ENCODE data around the gene CLCN7.

Gene CLCN7, protein sequence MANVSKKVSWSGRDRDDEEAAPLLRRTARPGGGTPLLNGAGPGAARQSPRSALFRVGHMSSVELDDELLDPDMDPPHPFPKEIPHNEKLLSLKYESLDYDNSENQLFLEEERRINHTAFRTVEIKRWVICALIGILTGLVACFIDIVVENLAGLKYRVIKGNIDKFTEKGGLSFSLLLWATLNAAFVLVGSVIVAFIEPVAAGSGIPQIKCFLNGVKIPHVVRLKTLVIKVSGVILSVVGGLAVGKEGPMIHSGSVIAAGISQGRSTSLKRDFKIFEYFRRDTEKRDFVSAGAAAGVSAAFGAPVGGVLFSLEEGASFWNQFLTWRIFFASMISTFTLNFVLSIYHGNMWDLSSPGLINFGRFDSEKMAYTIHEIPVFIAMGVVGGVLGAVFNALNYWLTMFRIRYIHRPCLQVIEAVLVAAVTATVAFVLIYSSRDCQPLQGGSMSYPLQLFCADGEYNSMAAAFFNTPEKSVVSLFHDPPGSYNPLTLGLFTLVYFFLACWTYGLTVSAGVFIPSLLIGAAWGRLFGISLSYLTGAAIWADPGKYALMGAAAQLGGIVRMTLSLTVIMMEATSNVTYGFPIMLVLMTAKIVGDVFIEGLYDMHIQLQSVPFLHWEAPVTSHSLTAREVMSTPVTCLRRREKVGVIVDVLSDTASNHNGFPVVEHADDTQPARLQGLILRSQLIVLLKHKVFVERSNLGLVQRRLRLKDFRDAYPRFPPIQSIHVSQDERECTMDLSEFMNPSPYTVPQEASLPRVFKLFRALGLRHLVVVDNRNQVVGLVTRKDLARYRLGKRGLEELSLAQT

GRCh38 chr16:1474796-1475551 is at the start of gene CLCN7:
CLCN7 (minus strand) TSS chr16:1475028; CDS start chr16:1474974, 54 bp downstream.
- peak; percentile 64 for DNase-seq

DNA sequence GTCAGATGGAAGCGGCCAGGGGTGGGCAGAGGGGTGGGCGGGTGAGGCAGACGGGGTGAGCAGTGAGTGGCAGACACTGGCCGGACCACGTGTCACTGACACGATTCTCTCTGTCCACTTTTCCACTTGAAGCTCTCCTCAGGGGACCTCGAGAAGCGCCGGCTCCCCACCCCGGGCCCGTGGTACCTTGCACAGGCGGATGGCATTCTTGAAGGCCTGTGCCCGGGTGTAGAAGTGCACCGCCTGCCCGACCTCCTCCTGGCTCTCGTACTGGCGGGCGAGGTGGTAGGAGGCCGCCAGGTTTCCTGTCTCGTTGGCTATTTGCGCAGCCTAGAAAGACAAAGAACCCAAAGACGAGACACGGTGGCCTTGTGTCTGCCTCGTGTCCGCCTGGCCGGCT is 49.5 kb upstream of the CLCN7 start:
- no peak for DNase-seq

DNA sequence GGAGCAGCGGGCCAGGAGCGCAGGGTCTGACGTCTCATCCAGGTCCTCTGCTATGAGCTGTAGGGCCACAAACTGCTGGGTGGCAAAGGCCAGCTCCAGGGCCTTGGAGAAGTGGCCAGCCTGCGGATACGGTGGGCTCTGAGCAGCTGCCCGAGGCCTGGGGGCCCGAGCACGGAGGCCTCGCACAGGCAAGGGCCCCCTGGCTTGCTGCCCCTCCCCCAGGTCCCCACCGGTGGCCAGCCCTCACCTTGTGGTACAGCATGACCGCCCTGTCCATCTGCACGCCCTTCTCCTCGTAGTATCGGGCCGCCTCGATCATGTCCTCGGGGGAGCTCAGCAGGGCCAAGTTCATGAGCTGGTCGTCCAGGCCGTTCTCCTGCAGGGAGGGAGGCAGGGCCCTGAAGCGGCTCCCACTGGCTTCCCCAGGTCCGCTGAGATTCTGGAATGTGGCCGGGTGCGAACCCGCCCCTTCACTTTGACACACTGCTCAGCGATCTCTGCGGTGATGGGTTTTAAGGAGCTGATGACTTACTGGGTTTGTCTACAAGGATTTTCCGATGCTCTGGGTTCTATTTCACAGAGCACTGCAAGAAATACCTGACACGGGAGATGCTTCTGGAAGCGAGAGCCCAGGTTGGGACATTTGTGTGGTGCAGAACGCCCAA is 48.9 kb upstream of the CLCN7 start:
- DNase-seq: no peak

GRCh38 chr16:1520461-1520860 is 45.6 kb upstream of the CLCN7 start:
- DNase-seq: no peak

DNA sequence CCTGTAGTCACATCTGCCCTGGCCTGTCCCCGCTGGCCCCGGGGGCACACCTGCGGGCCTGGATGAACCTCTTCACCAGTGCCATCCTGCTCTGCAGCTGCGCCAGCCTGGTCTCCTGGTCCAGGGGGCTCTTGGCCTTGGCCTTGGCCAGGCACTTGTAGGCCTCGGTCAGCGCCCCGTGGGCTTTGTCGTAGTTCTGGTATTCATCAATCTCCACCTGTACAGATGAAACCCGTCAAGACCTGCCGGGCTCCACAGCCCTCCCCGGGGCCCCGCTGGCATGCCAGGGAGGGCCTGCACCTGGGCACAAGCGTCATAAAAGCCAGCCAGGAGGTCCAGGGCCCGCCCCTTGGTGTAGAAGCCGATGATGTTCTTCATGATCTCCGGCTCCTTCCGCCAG is 45.0 kb upstream of the CLCN7 start:
- no peak for DNase-seq

GRCh38 chr16:1518626-1519135 is 43.9 kb upstream of the CLCN7 start:
- no peak for DNase-seq

DNA sequence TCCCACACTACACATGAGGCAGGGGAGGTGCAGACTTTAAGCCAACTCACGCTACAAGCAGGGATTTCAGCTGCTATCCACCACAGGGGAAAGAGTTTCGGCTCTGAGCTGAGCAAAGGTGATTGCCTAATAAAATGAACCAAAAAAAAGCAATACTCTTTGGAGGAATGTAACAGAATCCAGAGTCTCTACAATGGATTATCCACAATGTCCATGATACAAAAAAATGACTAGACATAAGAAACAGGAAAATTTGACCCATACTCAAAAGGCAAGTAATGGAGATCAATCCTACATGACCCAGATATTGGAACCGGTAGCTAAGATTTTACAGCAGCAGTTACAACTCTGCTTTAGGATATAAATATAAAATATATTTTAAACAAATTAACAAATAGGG is 39.7 kb upstream of the CLCN7 start:
- DNase-seq: no peak

GRCh38 chr16:1512774-1513173 is 37.9 kb upstream of the CLCN7 start:
- no peak for DNase-seq

DNA sequence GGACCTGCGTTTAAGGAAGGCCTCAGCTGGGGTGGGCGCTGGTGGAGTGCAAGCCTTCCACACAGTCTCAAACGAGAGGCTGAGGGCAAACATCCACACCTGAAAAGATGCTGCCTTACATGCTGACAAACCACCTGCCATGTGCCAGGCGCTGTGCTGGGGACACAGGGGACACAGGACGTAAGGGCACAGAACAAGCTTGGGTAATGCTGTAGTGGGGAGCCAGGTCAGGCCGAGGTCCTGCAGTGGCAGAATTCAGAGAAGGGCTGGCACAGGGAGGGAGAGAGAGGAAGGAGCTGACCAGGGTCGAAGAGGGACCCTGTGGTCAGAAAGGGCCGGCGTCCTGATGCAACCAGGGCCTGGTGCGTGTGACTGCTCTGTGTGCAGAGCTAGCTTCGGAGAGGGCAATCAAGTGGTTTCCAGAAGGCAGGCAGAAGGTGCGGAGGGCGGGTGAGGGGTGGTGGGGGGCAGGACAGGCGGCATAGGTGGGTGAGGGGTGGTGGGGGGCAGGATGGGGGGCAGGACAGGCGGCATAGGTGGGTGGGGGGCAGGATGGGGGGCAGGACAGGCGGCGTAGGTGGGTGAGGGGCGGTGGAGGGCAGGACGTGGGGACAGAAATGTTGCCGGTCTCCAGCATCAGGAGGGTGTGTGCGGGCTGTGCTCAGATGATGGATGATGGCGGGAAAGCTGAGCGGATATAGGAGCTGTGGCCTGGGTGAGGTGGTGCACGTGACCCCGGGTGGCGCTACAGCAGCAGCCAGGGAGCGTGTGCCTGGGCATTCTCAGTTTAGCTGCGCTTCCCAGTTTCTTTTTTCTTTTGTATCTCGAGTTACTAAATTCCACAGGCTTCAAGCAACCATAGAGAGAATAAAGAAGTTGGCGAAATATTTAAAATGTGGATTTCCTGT is 37.1 kb upstream of the CLCN7 start:
- DNase-seq: no peak

DNA sequence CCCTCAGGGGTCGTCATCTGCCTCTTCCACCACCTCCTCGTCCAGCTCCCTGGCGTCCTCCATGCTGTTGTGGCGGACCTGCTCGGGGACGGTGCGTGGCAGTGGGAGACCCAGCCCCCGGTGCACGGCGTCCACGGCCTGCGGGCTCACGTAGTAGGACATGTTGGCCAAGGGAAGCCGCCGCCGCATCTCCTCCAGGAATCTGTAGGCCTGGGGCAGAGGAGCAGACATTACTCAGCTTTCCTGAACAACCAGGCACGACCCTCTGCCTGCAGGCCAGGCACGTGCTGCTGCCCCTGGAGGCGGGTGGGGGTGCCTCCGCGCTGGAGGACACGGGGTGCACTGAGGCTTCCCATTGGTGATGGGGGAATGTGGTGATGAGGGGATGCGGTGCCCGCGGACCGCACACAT is 36.1 kb upstream of the CLCN7 start:
- no peak for DNase-seq

DNA sequence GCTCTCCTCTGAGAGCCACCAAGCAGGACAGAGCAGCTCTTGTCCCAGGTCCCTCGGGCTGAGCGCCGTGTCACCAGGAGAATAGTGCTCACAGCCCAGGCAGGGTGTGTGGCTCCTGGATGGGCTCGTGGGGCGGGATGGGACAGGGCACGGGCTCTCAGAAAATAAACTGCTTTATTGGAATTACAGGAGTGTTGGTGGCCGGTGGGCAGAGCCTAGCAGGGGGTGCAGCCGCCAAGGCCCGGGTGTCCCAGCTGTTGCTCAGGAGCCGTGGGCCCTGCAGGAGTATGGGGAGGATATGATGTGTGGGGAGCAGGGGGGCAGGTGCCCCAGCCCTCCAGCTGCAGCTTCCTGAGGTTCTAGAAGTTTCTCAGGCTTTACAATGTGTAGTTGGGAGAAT is 35.4 kb upstream of the CLCN7 start:
- no peak for DNase-seq

DNA sequence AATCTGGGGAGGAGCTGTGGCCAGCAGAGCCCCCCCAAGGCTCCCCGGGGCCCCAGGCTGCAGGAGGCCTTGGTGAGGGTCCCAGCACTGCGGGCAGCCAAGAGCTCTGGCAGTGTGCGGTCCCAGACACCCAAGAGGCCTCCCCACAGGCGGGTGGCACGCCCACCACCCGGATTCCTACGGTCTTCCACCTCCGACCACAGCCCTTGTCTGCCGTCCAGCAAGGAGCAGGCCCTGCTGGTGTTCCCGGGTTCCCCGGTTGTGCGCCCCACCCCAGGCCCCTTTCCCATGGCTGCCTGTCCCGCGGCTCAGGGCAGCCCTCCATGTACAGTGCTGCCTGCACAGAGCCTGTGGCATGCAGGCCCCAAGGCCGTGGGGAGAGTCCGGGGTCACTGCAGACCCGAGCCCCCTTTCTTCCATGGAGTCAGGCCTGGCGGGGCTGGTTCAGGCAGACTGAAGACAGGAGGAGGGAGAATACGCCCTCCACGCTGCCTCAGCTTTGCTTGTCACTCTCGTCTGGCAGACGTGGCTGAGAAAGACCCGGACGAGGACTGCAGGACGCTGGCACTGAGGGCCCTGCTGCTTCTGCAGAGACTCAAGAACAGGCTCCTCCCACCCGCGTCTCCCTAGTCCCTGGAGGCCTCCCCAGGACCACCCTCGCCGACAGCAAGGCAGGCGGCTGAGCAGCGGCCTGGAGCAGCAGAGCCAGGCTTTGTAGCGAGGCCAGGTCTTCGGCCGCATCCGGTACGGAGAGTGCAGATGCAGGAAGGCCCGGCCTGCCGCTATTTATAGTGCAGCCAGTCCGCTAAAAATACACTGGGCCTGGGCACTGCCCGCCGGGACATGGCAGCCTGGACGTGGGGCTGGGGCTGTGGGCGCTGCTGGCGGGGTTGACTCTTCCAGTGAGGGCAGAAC is 34.7 kb upstream of the CLCN7 start:
- no peak for DNase-seq

DNA sequence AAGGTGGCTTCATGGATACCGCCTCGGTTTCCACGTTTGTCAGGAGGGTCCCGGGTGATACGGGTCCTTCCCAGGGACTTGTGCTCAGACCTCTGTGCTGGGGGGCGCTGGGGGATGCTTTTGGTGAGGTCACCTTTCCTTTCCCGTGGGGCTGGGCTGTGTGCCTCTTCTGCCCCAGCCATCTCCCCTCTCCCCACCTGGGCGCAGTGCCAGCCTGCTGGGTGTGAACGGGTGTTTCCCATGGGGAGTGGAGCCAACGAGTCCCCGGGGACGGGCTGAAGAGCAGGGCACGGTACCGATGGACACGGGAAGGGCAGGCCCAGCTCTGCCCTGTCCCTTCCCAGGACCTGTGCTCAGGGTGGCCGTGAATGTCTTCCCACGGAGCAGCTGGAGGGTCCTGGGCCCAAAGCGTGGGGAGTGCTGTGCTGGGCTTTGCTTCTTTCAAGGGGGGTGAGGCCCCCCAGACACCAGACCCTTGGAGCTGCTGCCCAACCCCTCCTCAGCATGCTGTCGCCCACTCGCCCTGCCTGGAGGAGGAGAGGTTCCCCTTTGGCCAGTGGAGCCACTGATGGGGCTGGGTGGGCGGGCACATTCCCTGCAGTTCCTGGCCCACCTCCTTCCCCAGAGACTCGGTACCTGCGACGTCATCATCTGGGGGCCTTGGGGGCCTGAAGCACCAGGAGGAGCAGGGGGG is 33.8 kb upstream of the CLCN7 start:
- no peak for DNase-seq

GRCh38 chr16:1506494-1507213 is 31.8 kb upstream of the CLCN7 start:
- DNase-seq: no peak

DNA sequence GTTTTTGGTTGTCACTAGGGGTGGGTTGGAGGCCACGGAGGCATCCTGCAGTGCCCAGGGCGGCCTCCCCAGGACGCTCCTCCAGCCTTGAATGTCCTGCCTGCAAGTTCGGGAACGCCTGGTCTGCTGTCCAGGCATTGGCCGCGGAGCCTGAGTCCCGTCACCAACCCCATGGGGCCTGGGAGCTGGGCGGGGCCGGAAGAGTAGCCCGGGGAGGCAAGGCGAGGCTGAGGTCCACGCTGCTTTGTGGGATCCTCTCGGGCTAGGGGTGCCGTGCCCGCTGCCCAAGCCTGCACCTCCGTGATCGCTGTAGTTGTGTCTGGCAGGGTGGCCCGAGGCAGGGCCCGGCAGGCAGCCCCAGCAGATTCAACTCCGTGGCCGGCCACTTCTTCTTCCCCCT is 31.1 kb upstream of the CLCN7 start:
- DNase-seq: no peak

GRCh38 chr16:1505073-1505844 is 30.4 kb upstream of the CLCN7 start:
- no peak for DNase-seq

DNA sequence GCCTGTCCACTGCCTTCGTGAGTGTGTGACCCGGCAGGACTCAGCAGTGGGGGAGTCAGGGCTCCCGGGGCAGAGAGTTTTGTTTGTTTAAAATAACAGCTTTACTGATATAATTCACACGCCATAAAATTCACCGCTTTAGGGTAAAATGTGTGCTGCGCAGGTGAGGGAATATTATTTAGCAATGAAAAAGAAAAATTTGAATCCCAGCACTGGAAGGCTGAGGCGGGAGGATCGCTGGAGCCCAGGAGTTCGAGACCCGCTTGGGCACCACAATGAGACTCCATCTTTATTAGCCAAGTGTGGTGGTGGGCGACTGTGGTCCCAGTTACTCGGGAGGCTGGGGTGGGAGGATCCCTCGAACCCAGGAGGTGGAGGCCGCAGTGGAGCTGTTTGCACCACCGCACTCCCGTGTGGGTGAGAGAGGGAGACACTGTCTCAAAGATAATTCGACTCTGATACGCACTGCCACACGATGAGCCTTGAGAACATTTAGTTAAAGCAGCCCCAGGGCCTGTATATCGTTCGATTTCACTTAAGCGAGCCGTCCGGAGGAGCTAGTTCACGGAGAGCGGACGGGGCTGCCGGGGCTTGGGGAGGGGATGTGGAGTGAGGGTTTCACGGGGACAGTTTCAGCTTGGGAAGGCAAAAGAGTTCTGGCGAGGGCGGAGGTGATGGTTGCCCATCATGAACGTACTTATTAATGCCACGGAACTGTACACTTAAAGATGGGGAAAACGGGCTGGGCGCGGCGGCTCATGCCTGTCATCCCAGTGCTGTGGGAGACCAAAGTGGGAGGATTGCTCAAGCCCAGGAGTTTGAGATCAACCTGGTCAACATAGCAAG is 28.5 kb upstream of the CLCN7 start:
- DNase-seq: no peak
